Trophoblast cell (in vitro differentiated cells and primary cell): Measurements from ENCODE around the gene ABLIM3.
A peak's percentile ranks its signal among the peaks of the same experiment; 100 is the strongest.

Experiments used
- DNase-seq, 2 donors: peaks; one replicate each; pipeline ENCODE4 v3.0.0-alpha.2; 2016
- H2AFZ ChIP-seq: 2 replicates; pipeline ENCODE4 v1.6.1; 2013; ENCODE audit warnings: low read length, moderate library complexity, mild to moderate bottlenecking; ENCODE audit not compliant: insufficient read depth, poor library complexity
- H2AK5ac ChIP-seq: 2 replicates; pipeline ENCODE4 v1.6.1; 2013; ENCODE audit warnings: mild to moderate bottlenecking, low read length
- H2BK120ac ChIP-seq: 2 replicates; pipeline ENCODE4 v1.6.1; 2013; ENCODE audit warnings: low read length, mild to moderate bottlenecking, moderate library complexity; ENCODE audit not compliant: insufficient read depth, poor library complexity
- H2BK12ac ChIP-seq: 2 replicates; pipeline ENCODE4 v1.6.1; 2013; ENCODE audit warnings: mild to moderate bottlenecking, low read length, moderate library complexity
- H2BK5ac ChIP-seq: 2 replicates; pipeline ENCODE4 v1.6.1; 2013; ENCODE audit warnings: low read length, low read depth, moderate library complexity, mild to moderate bottlenecking; ENCODE audit not compliant: poor library complexity
- H3K14ac ChIP-seq: 2 replicates; pipeline ENCODE4 v1.6.1; 2013; ENCODE audit warnings: mild to moderate bottlenecking, low read length
- H3K18ac ChIP-seq: 2 replicates; pipeline ENCODE4 v1.6.1; 2013; ENCODE audit warnings: mild to moderate bottlenecking, low read length
- H3K23ac ChIP-seq: 2 replicates; pipeline ENCODE4 v1.6.1; 2013; ENCODE audit warnings: low read length
- H3K27ac ChIP-seq: 2 replicates; pipeline ENCODE4 v1.5.1; 2013; ENCODE audit warnings: low read depth, mild to moderate bottlenecking, inconsistent platforms, low read length, moderate library complexity
- H3K27me3 ChIP-seq: 2 replicates; pipeline ENCODE4 v1.6.1; 2013; ENCODE audit warnings: inconsistent platforms, mild to moderate bottlenecking, low read length, moderate library complexity; ENCODE audit not compliant: insufficient read depth
- H3K36me3 ChIP-seq, 2 experiments: 1 replicate in 1 of 2; 2 replicates in 1 of 2; pipeline ENCODE4 v1.6.1; 2013; ENCODE audit warnings: low read length in 2 of 2, mild to moderate bottlenecking in 2 of 2, moderate library complexity in 1 of 2; ENCODE audit not compliant: insufficient read depth in 2 of 2, control insufficient read depth in 1 of 2
- H3K4ac ChIP-seq: 2 replicates; pipeline ENCODE4 v1.6.1; 2013; ENCODE audit warnings: low read depth, mild to moderate bottlenecking, low read length, moderate library complexity
- H3K4me1 ChIP-seq, 2 experiments: 1 replicate in 1 of 2; 2 replicates in 1 of 2; pipeline ENCODE4 v1.6.1; 2013; ENCODE audit warnings: low read length in 2 of 2, mild to moderate bottlenecking in 2 of 2, moderate library complexity in 1 of 2; ENCODE audit not compliant: insufficient read depth in 2 of 2, control insufficient read depth in 1 of 2
- H3K4me2 ChIP-seq: 2 replicates; pipeline ENCODE4 v1.6.1; 2013; ENCODE audit warnings: inconsistent platforms, mild to moderate bottlenecking, low read length, moderate library complexity
- H3K4me3 ChIP-seq: 2 replicates; pipeline ENCODE4 v1.5.1; 2013; ENCODE audit warnings: mild to moderate bottlenecking, low read depth, low read length, inconsistent platforms
- H3K79me1 ChIP-seq: one replicate; pipeline ENCODE4 v1.6.1; 2013; ENCODE audit warnings: low read length
- H3K79me2 ChIP-seq: 2 replicates; pipeline ENCODE4 v1.6.1; 2013; ENCODE audit warnings: low read length, mild to moderate bottlenecking; ENCODE audit not compliant: control insufficient read depth, insufficient read depth, poor library complexity
- H3K9ac ChIP-seq: 2 replicates; pipeline ENCODE4 v1.6.1; 2013; ENCODE audit warnings: mild to moderate bottlenecking, low read length
- H3K9me3 ChIP-seq: 2 replicates; pipeline ENCODE4 v1.6.1; 2013; ENCODE audit warnings: low read depth, mild to moderate bottlenecking, control low read depth, inconsistent platforms, low read length; ENCODE audit not compliant: insufficient read depth
- H4K12ac ChIP-seq: 2 replicates; pipeline ENCODE4 v1.6.1; 2013; ENCODE audit warnings: low read depth, mild to moderate bottlenecking, low read length, moderate library complexity
- H4K8ac ChIP-seq: 2 replicates; pipeline ENCODE4 v1.6.1; 2013; ENCODE audit warnings: low read depth, mild to moderate bottlenecking, low read length, moderate library complexity
- H4K91ac ChIP-seq: one replicate; pipeline ENCODE4 v1.6.1; 2013; ENCODE audit warnings: low read depth, mild to moderate bottlenecking, low read length, moderate library complexity
- WGBS: extraction: QIAGEN DNeasy Blood & Tissue Kit; methylation state at CpG from one replicate; pipeline ENCODE4 v1.1.7; 2013; ENCODE audit warnings: missing lambda C conversion rate; ENCODE audit not compliant: insufficient read length, insufficient coverage; ENCODE audit errors: extremely low coverage; 5-methylcytosine and 5-hydroxymethylcytosine counted together

Gene ABLIM3

GRCh38 chr5:149220750-149221149, 79.5 kb downstream of the ABLIM3 start:
- Histone ChIP-seq H3K4ac (no peak overlapping the region), H3K27me3 (no peaks in the 10 kb centered on the region), H3K14ac (no peak overlapping the region), H3K4me3 (no peak overlapping the region), H2BK12ac (no peak overlapping the region), H3K9me3 (no peaks in the 10 kb centered on the region), H3K23ac (no peak overlapping the region), H2AFZ (no peak overlapping the region), H2BK5ac (no peak overlapping the region), H4K12ac (no peak overlapping the region), H3K79me1 (no peaks in the 10 kb centered on the region), H3K36me3 (no peaks in the 10 kb centered on the region), H3K9ac (no peak overlapping the region), H3K4me2 (no peak overlapping the region), H4K8ac (no peak overlapping the region), H4K91ac (no peak overlapping the region), H3K79me2 (no peaks in the 10 kb centered on the region), H2AK5ac (no peak overlapping the region), H3K4me1 (no peaks in the 10 kb centered on the region), H2BK120ac (no peak overlapping the region), H3K18ac (no peak overlapping the region), H3K27ac (no peak overlapping the region)
- WGBS, result no CpG with 5 or more reads among the region's 2 CpGs
- no peak for DNase-seq

- Histone ChIP-seq H3K4ac (no peak overlapping the region), H3K4me1 (no peaks in the 10 kb centered on the region), H4K91ac (no peak overlapping the region), H3K27ac (no peak overlapping the region), H2AK5ac (no peak overlapping the region), H3K23ac (no peak overlapping the region), H2BK120ac (no peak overlapping the region), H2BK5ac (no peak overlapping the region), H3K9ac (no peak overlapping the region), H3K9me3 (no peaks in the 10 kb centered on the region), H2AFZ (no peak overlapping the region), H2BK12ac (no peak overlapping the region), H3K36me3 (no peaks in the 10 kb centered on the region), H3K18ac (no peak overlapping the region), H3K79me1 (no peaks in the 10 kb centered on the region), H4K12ac (no peak overlapping the region), H3K4me2 (no peak overlapping the region), H3K4me3 (no peak overlapping the region), H3K14ac (no peak overlapping the region), H3K79me2 (no peaks in the 10 kb centered on the region), H3K27me3 (no peaks in the 10 kb centered on the region), H4K8ac (no peak overlapping the region)
- no peak for DNase-seq
- WGBS, result no CpG with 5 or more reads among the region's 1 CpG
Measured at GRCh38 chr5:149221326-149221725, 80.0 kb downstream of the ABLIM3 start.

- Histone ChIP-seq H4K12ac (no peak overlapping the region), H3K4ac (no peak overlapping the region), H2BK120ac (no peak overlapping the region), H2AK5ac (no peak overlapping the region), H3K23ac (no peak overlapping the region), H4K8ac (no peak overlapping the region), H2BK12ac (no peak overlapping the region), H3K79me2 (no peaks in the 10 kb centered on the region), H3K27me3 (no peaks in the 10 kb centered on the region), H3K4me2 (no peak overlapping the region), H3K4me3 (no peak overlapping the region), H4K91ac (no peak overlapping the region), H3K14ac (no peak overlapping the region), H3K9me3 (no peaks in the 10 kb centered on the region), H3K36me3 (no peaks in the 10 kb centered on the region), H3K79me1 (no peaks in the 10 kb centered on the region), H2BK5ac (no peak overlapping the region), H3K18ac (no peak overlapping the region), H3K9ac (no peak overlapping the region), H2AFZ (no peak overlapping the region), H3K27ac (no peak overlapping the region), H3K4me1 (no peaks in the 10 kb centered on the region)
- DNase-seq, result no peak
- WGBS, result no CpG with 5 or more reads among the region's 4 CpGs
Measured at GRCh38 chr5:149221731-149222342, 80.5 kb downstream of the ABLIM3 start.

DNA sequence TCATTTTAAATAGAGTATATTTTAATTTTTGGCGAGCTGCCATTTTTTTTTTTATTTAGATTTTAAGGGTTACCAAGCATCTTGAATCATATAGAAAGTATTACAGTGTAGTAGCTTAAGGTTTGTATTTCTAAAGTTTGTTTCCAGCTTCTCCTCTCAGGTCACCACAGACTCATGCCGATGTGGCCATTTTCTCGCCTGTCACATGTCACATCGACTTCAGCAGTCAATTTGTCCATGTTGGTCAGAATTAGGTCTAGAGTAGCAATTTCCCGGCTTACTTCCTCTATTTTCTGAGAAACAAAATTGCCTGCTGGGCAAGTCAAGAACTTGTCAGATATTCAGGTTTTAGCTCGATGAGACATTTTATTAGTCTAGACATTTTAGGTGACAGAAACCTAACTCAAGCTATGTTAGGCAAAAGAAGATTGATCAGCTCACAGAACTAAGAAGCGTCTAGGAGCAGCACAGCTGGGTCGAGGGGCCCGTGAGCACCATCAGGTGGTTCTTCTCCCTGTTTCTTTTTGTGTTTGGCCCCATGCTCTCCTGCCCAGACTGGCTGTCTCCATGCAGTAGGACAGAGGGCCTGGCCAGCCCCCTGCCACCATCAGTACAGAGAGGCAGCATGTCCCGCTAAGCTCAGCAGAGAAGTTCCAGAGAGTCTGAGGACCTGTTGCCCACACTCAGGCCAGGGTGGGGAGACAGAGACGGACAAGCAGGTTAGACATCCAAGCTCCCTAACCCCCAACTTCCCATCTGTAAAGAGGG, 82.0 kb downstream of the ABLIM3 start:
- DNase-seq, result peak in 1 of 2 donors; percentile 25
- Histone ChIP-seq H3K23ac (no peak overlapping the region), H3K27me3 (no peaks in the 10 kb centered on the region), H3K4me3 (no peak overlapping the region), H3K4me2 (no peak overlapping the region), H3K4me1 (no peaks in the 10 kb centered on the region), H2BK5ac (no peak overlapping the region), H2AFZ (no peak overlapping the region), H3K79me2 (no peaks in the 10 kb centered on the region), H4K8ac (no peak overlapping the region), H2BK120ac (no peak overlapping the region), H2AK5ac (no peak overlapping the region), H4K91ac (no peak overlapping the region), H3K79me1 (no peaks in the 10 kb centered on the region), H3K27ac (no peak overlapping the region), H3K36me3 (no peaks in the 10 kb centered on the region), H3K18ac (no peak overlapping the region), H4K12ac (no peak overlapping the region), H3K9me3 (no peaks in the 10 kb centered on the region), H2BK12ac (no peak overlapping the region), H3K4ac (no peak overlapping the region), H3K14ac (no peak overlapping the region), H3K9ac (no peak overlapping the region)
- no CpG with 5 or more reads among the region's 11 CpGs for WGBS
